WTC11 (cell line): ENCODE results near the gene ANKRD65. TPM values are rescaled to one million over a fixed set of nuclear protein-coding genes. Genes with fewer than 3 reads are reported as not detected.

Experiments used
- ATAC-seq: fragments of 200-7000 bp; cut with Tn5 transposase; 2 replicates; pipeline ENCODE4 v1.10.0; 2021; ENCODE audit warnings: mild to moderate bottlenecking, moderate library complexity
- CTCF ChIA-PET: fragments of 300-600 bp; sonication (Branson Sonifier 250); formaldehyde crosslinking; loops from one replicate; lab custom pipeline; 2021; ENCODE audit warnings: antibody characterized with exemption; lab: Charles Lee
- POLR2A ChIA-PET: fragments of 350-600 bp; sonication (Branson Sonifier 250); formaldehyde crosslinking; loops from one replicate; lab custom pipeline; 2021; ENCODE audit warnings: antibody characterized with exemption; lab: Charles Lee
- DNase-seq: peaks from one replicate; pipeline ENCODE4 v3.0.0; 2021; ENCODE audit warnings: low spot score
- H3K27ac Mint-ChIP-seq: 2 replicates; pipeline ENCODE4 v1.8.0; 2021; ENCODE audit warnings: mixed read lengths
- H3K27me3 Mint-ChIP-seq: 2 replicates; pipeline ENCODE4 v1.8.0; 2021; ENCODE audit warnings: low read depth, mild to moderate bottlenecking, moderate library complexity, mixed read lengths
- H3K36me3 Mint-ChIP-seq: 2 replicates; pipeline ENCODE4 v1.8.0; 2021; ENCODE audit warnings: mixed read lengths
- H3K4me1 Mint-ChIP-seq: 2 replicates; pipeline ENCODE4 v1.8.0; 2022; ENCODE audit warnings: mixed read lengths
- H3K4me3 Mint-ChIP-seq: 2 replicates; pipeline ENCODE4 v1.8.0; 2021; ENCODE audit warnings: mild to moderate bottlenecking, moderate library complexity, mixed read lengths
- H3K9me3 Mint-ChIP-seq: 2 replicates; pipeline ENCODE4 v1.8.0; 2021; ENCODE audit warnings: mixed read lengths
- ELF4 ChIP-seq: sonication (generic); formaldehyde crosslinking; IDR thresholded peaks from 2 replicates; pipeline ENCODE4 v1.8.1; 2022; ENCODE audit warnings: low read depth, mild to moderate bottlenecking, moderate library complexity, missing genetic modification reagents
- FOXJ3 ChIP-seq: sonication (generic); formaldehyde crosslinking; IDR thresholded peaks from 2 replicates; pipeline ENCODE4 v1.9.0; 2021; ENCODE audit warnings: missing genetic modification reagents, mild to moderate bottlenecking, borderline replicate concordance
- FOXK1 ChIP-seq: sonication (generic); formaldehyde crosslinking; IDR thresholded peaks from 2 replicates; pipeline ENCODE4 v1.8.0; 2022; ENCODE audit warnings: mild to moderate bottlenecking, moderate library complexity, missing genetic modification reagents
- GABPB1 ChIP-seq: sonication (generic); formaldehyde crosslinking; IDR thresholded peaks from 2 replicates; pipeline ENCODE4 v1.8.1; 2023; ENCODE audit warnings: mild to moderate bottlenecking, missing genetic modification reagents
- GTF2I ChIP-seq: fragments of 250-450 bp; sonication (Bioruptor Pico); conservative IDR thresholded peaks from 2 replicates; pipeline ENCODE4 v1.4.0; 2021; ENCODE audit warnings: mild to moderate bottlenecking
- NFE2L1 ChIP-seq: sonication (generic); formaldehyde crosslinking; IDR thresholded peaks from 2 replicates; pipeline ENCODE4 v1.8.1; 2023; ENCODE audit warnings: missing genetic modification reagents
- NR1H2 ChIP-seq: sonication (generic); formaldehyde crosslinking; IDR thresholded peaks from 2 replicates; pipeline ENCODE4 v1.9.0; 2021; ENCODE audit warnings: mild to moderate bottlenecking, moderate library complexity, missing genetic modification reagents
- NR2C2 ChIP-seq: sonication (generic); formaldehyde crosslinking; IDR thresholded peaks from 2 replicates; pipeline ENCODE4 v1.8.0; 2022; ENCODE audit warnings: mild to moderate bottlenecking, missing genetic modification reagents
- NR3C1 ChIP-seq: sonication (generic); formaldehyde crosslinking; conservative IDR thresholded peaks from 2 replicates; pipeline ENCODE4 v1.8.1; 2023; ENCODE audit warnings: low read depth, mild to moderate bottlenecking, missing genetic modification reagents
- OVOL2 ChIP-seq: fragments of 250-450 bp; sonication (Bioruptor Pico); IDR thresholded peaks from 2 replicates; pipeline ENCODE4 v1.9.0; 2021; ENCODE audit warnings: mild to moderate bottlenecking, borderline replicate concordance
- PRRX2 ChIP-seq: fragments of 250-450 bp; sonication (Bioruptor Pico); IDR thresholded peaks from 2 replicates; pipeline ENCODE4 v1.8.0; 2021; ENCODE audit warnings: mild to moderate bottlenecking
- SP1 ChIP-seq: sonication (generic); formaldehyde crosslinking; conservative IDR thresholded peaks from 2 replicates; pipeline ENCODE4 v1.8.1; 2022; ENCODE audit warnings: missing genetic modification reagents
- TCF7 ChIP-seq: sonication (generic); formaldehyde crosslinking; IDR thresholded peaks from 2 replicates; pipeline ENCODE4 v1.8.0; 2022; ENCODE audit warnings: mild to moderate bottlenecking, low read depth, missing genetic modification reagents, moderate library complexity
- ZBTB21 ChIP-seq: sonication (generic); formaldehyde crosslinking; IDR thresholded peaks from 2 replicates; pipeline ENCODE4 v1.8.1; 2023; ENCODE audit warnings: mild to moderate bottlenecking, missing genetic modification reagents, borderline replicate concordance
- ZNF219 ChIP-seq: sonication (generic); formaldehyde crosslinking; IDR thresholded peaks from 2 replicates; pipeline ENCODE4 v1.8.0; 2023; ENCODE audit warnings: missing genetic modification reagents, mild to moderate bottlenecking, borderline replicate concordance
- ZNF232 ChIP-seq: sonication (generic); formaldehyde crosslinking; IDR thresholded peaks from 2 replicates; pipeline ENCODE4 v1.8.0; 2022; ENCODE audit warnings: mild to moderate bottlenecking, missing genetic modification reagents
- ZNF263 ChIP-seq: sonication (generic); formaldehyde crosslinking; IDR thresholded peaks from 2 replicates; pipeline ENCODE4 v1.8.1; 2022; ENCODE audit warnings: low read depth, mild to moderate bottlenecking, moderate library complexity, missing genetic modification reagents
- ZNF416 ChIP-seq: fragments of 250-450 bp; sonication (Bioruptor Pico); IDR thresholded peaks from 2 replicates; pipeline ENCODE4 v1.9.0; 2021; ENCODE audit warnings: mild to moderate bottlenecking, inconsistent platforms
- total RNA-seq: library from RNA; stranded (reverse); gene quantifications from 3 replicates; pipeline ENCODE4 v1.2.3, GENCODE V29; 2021
- TF ChIP-seq, protein P1 (sequence below): sonication (generic); formaldehyde crosslinking; IDR thresholded peaks from 2 replicates; pipeline ENCODE4 v1.8.1; 2022; ENCODE audit warnings: missing genetic modification reagents, borderline replicate concordance
- TF ChIP-seq, protein P2 (sequence below): sonication (generic); formaldehyde crosslinking; conservative IDR thresholded peaks from 2 replicates; pipeline ENCODE4 v1.8.1; 2022; ENCODE audit warnings: mild to moderate bottlenecking, missing genetic modification reagents
- TF ChIP-seq, protein P3 (sequence below): fragments of 250-450 bp; sonication (Bioruptor Pico); IDR thresholded peaks from 2 replicates; pipeline ENCODE4 v1.9.0; 2021; ENCODE audit warnings: mild to moderate bottlenecking
- TF ChIP-seq, protein P4 (sequence below): sonication (generic); formaldehyde crosslinking; IDR thresholded peaks from 2 replicates; pipeline ENCODE4 v1.8.1; 2022; ENCODE audit warnings: low read depth, mild to moderate bottlenecking, moderate library complexity, missing genetic modification reagents, borderline replicate concordance
- TF ChIP-seq, protein P5 (sequence below): fragments of 250-450 bp; sonication (Bioruptor Pico); IDR thresholded peaks from 2 replicates; pipeline ENCODE4 v1.9.0; 2021; ENCODE audit warnings: moderate library complexity, mild to moderate bottlenecking, inconsistent platforms, borderline replicate concordance
- TF ChIP-seq, protein P6 (sequence below): sonication (generic); formaldehyde crosslinking; IDR thresholded peaks from 2 replicates; pipeline ENCODE4 v1.8.1; 2022; ENCODE audit warnings: mild to moderate bottlenecking, missing genetic modification reagents, moderate library complexity, borderline replicate concordance

ANKRD65 gene
- total RNA-seq, 1 experiment from 2014 or later, result 1.9 TPM

DNA sequence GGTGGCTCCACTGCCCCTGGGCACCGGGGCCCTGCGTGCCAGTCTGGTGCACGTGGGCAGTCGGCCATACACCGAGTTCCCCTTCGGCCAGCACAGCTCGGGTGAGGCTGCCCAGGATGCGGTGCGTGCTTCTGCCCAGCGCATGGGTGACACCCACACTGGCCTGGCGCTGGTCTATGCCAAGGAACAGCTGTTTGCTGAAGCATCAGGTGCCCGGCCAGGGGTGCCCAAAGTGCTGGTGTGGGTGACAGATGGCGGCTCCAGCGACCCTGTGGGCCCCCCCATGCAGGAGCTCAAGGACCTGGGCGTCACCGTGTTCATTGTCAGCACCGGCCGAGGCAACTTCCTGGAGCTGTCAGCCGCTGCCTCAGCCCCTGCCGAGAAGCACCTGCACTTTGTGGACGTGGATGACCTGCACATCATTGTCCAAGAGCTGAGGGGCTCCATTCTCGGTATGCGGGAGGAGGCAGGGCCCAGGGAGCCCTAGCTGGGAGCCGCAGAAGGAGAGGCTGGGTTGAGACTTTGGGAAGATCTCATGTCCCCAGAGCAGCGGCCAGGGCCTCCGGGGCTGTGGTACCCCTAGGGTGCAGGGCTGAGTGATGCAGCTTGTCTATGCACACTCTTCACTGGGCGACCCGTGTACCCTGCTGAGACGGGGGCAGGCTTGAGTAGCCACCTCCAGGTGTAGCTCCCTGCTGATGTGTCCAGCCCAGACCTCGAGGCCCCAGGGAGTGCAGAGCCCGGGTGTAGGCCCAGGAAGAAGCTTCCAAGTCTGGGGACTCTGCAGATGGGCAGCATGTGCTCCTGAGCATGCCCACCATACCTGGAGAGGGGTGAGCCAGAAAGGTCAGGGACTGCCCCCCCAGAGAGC lies 16.2 kb upstream of the ANKRD65 start (continued):
- TF ChIP-seq ZBTB21 (no peak), NR3C1 (CRISPR knock-in tag) (no peak), ZNF263 (no peak)
- TF ChIP-seq, protein P1, sequence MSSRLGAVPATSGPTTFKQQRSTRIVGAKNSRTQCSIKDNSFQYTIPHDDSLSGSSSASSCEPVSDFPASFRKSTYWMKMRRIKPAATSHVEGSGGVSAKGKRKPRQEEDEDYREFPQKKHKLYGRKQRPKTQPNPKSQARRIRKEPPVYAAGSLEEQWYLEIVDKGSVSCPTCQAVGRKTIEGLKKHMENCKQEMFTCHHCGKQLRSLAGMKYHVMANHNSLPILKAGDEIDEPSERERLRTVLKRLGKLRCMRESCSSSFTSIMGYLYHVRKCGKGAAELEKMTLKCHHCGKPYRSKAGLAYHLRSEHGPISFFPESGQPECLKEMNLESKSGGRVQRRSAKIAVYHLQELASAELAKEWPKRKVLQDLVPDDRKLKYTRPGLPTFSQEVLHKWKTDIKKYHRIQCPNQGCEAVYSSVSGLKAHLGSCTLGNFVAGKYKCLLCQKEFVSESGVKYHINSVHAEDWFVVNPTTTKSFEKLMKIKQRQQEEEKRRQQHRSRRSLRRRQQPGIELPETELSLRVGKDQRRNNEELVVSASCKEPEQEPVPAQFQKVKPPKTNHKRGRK (CRISPR knock-in tag), result no peak
- TF ChIP-seq, protein P2, sequence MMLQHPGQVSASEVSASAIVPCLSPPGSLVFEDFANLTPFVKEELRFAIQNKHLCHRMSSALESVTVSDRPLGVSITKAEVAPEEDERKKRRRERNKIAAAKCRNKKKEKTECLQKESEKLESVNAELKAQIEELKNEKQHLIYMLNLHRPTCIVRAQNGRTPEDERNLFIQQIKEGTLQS (CRISPR knock-in tag), result no peak

DNA sequence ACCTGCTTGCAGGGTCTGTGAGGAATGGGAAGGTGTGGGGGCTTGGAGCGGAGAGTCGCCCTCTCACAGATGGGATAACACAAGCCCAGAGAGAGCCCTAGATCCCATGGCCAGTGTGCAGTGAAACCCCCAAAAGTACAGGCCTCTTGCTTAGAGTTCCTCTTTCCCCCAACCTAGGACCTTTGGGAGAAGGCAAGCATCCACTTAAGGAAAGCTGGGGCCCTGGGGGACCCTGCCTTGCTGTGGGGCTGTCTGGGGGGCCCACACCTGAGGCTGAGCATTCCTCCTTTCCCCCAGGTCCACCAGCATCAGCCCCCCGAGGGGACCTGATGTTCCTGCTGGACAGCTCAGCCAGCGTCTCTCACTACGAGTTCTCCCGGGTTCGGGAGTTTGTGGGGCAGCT lies 15.6 kb upstream of the ANKRD65 start:
- Mint-ChIP-seq H3K4me3 (peak overlapping the region; percentile 68), H3K9me3 (no peaks in the 10 kb centered on the region), H3K36me3 (no peaks in the 10 kb centered on the region), H3K4me1 (peaks cover 20% of the 10 kb centered on the region), H3K27ac (no peak overlapping the region), H3K27me3 (peaks cover 6% of the 10 kb centered on the region; the same call in 1 of the 2 replicates)
- ChIA-PET CTCF (interaction anchor here (2.2 kb wide), 1 partner anchor 34 kb away, joined by 12 read pairs; no protein-coding TSS in a partner anchor), POLR2A (no interaction called here)
- DNase-seq (no peak), ATAC-seq (no peak)
- TF ChIP-seq ZNF232 (CRISPR knock-in tag) (no peak), OVOL2 (CRISPR knock-in tag) (no peak), NR2C2 (CRISPR knock-in tag) (no peak)

DNA sequence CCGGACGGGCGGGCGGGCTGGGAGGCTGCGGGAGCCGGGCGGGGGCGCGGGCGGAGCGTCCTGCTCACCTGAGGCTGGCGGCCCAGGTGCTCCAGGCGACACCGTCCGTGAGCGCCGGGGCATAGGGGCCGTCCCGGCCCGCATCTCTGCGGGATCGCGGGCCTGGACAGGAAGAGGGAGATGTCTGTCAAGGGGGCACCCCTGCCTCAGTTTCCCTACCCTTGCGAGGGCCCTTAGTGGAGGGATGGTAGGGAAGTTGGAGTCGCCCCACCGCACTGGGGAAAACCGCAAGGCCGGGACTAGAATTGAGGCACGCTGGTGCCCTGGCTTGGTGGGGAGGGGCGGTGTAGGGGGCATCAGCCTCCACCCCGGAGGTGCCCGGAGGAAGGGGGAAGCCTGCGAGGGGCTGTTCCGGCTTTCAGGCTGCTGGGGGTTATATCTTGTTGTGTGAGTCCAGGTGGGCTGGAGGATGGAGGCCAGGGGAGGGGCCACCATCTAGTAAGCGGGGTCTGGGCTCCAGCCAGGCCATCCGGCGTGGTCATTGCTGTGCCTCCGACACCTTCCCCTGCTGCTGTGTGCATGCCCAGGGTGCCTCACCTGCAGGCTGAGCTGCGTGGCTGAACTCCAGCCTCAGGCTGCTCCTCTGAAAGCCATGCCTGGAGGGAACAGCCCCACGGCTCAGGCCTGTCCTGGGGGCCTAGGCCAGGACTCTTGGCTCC lies 15.0 kb upstream of the ANKRD65 start:
- ATAC-seq (no peak), DNase-seq (peak; percentile 16)
- ChIA-PET POLR2A (no interaction called here), CTCF (interaction anchor here (1.0 to 2.2 kb wide), 2 partner anchors 19 to 34 kb away, joined by 4 to 12 read pairs; no protein-coding TSS in a partner anchor)
- Mint-ChIP-seq H3K27ac (no peak overlapping the region), H3K4me3 (peak overlapping the region; percentile 68), H3K4me1 (peaks cover 22% of the 10 kb centered on the region), H3K9me3 (no peaks in the 10 kb centered on the region), H3K27me3 (peaks cover 6% of the 10 kb centered on the region; the same call in 1 of the 2 replicates), H3K36me3 (no peaks in the 10 kb centered on the region)
- TF ChIP-seq, protein P3, sequence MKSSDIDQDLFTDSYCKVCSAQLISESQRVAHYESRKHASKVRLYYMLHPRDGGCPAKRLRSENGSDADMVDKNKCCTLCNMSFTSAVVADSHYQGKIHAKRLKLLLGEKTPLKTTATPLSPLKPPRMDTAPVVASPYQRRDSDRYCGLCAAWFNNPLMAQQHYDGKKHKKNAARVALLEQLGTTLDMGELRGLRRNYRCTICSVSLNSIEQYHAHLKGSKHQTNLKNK (CRISPR knock-in tag), result no peak
- TF ChIP-seq FOXK1 (CRISPR knock-in tag) (no peak), GTF2I (CRISPR knock-in tag) (no peak), PRRX2 (CRISPR knock-in tag) (no peak), GABPB1 (CRISPR knock-in tag) (no peak), SP1 (no peak), FOXJ3 (CRISPR knock-in tag) (no peak), ELF4 (no peak), NFE2L1 (no peak), ZNF219 (CRISPR knock-in tag) (no peak), TCF7 (CRISPR knock-in tag) (no peak), NR1H2 (CRISPR knock-in tag) (no peak), ZNF416 (no peak), OVOL2 (CRISPR knock-in tag) (no peak)
- TF ChIP-seq, protein P4, sequence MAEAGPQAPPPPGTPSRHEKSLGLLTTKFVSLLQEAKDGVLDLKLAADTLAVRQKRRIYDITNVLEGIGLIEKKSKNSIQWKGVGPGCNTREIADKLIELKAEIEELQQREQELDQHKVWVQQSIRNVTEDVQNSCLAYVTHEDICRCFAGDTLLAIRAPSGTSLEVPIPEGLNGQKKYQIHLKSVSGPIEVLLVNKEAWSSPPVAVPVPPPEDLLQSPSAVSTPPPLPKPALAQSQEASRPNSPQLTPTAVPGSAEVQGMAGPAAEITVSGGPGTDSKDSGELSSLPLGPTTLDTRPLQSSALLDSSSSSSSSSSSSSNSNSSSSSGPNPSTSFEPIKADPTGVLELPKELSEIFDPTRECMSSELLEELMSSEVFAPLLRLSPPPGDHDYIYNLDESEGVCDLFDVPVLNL, result no peak
- TF ChIP-seq, protein P1 (CRISPR knock-in tag), result no peak
- TF ChIP-seq, protein P2 (CRISPR knock-in tag), result no peak
- TF ChIP-seq, protein P5, sequence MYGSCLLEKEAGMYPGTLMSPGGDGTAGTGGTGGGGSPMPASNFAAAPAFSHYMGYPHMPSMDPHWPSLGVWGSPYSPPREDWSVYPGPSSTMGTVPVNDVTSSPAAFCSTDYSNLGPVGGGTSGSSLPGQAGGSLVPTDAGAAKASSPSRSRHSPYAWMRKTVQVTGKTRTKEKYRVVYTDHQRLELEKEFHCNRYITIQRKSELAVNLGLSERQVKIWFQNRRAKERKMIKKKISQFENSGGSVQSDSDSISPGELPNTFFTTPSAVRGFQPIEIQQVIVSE (CRISPR knock-in tag), result no peak
- TF ChIP-seq, protein P6, sequence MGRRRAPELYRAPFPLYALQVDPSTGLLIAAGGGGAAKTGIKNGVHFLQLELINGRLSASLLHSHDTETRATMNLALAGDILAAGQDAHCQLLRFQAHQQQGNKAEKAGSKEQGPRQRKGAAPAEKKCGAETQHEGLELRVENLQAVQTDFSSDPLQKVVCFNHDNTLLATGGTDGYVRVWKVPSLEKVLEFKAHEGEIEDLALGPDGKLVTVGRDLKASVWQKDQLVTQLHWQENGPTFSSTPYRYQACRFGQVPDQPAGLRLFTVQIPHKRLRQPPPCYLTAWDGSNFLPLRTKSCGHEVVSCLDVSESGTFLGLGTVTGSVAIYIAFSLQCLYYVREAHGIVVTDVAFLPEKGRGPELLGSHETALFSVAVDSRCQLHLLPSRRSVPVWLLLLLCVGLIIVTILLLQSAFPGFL, result no peak
